Measurements from ENCODE around the gene ZNF644. TPM values are rescaled to one million over a fixed set of nuclear protein-coding genes. Genes with fewer than 3 reads are reported as not detected.

ZNF644 gene
- total and polyA plus RNA-seq, 11 donors, result 15.2 to 46.6 (median 31.4) TPM

DNA sequence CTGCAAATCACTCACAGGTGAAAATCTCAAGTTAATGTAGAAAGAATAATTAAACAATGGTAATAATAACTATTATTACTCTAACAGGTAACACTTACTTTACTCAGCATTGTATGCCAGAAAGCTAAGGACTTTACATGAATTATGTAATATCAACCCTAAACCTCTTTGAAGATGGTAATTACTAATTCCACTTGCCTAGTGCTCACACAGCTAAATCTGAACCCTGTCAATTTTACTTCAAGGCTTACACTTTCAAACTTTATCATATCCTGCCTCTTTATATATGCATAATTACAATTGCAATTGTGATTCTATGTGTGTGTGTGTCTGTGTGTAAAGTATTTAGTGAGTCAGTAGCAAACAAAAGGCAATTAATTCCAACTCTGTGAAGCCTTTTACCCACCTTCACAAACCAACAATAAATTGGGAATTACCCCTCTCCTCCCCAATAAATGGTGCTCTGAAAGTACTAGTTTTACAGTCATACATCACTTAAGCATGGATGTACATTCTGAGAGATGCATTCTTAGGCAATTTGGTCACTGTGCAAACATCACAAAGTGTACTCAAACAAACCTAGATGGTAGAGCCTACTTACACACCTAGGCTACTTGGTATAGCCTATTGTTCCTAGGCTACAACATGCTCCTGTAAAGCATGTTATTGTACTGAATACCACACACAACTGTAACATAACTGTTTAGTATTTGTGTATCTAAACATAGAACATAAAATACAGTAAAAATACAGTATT, 5.9 kb downstream of the ZNF644 start:
- intact Hi-C loops (cut with DNase I), result loop anchor here in 2 of 10 donors (5.0 kb wide), 1 partner anchor 164 kb away; no protein-coding TSS in a partner anchor
- H3K27me3 ChIP-seq, result no peaks in the 10 kb centered on the region
- H3K4me1 ChIP-seq, result peaks cover 7 to 88% (median 60%) of the 10 kb centered on the region in 12 donors
- DNase-seq (no peak), ATAC-seq (no peak)
- peaks cover 0 to 11% (median 0%) of the 10 kb centered on the region in 9 donors for H3K36me3 ChIP-seq
- no peaks in the 10 kb centered on the region for H3K9me3 ChIP-seq
- no peak overlapping the region for H3K27ac ChIP-seq
- no peak for TF ChIP-seq POLR2A (IDR thresholded peaks at IDR 0.05)
- TF ChIP-seq, protein P1, sequence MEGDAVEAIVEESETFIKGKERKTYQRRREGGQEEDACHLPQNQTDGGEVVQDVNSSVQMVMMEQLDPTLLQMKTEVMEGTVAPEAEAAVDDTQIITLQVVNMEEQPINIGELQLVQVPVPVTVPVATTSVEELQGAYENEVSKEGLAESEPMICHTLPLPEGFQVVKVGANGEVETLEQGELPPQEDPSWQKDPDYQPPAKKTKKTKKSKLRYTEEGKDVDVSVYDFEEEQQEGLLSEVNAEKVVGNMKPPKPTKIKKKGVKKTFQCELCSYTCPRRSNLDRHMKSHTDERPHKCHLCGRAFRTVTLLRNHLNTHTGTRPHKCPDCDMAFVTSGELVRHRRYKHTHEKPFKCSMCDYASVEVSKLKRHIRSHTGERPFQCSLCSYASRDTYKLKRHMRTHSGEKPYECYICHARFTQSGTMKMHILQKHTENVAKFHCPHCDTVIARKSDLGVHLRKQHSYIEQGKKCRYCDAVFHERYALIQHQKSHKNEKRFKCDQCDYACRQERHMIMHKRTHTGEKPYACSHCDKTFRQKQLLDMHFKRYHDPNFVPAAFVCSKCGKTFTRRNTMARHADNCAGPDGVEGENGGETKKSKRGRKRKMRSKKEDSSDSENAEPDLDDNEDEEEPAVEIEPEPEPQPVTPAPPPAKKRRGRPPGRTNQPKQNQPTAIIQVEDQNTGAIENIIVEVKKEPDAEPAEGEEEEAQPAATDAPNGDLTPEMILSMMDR (IDR thresholded peaks at IDR 0.05), result no peak
- H3K4me3 ChIP-seq, result no peak overlapping the region

GRCh38 chr1:91015358-91015780, 6.5 kb downstream of the ZNF644 start:
- peaks cover 7 to 89% (median 57%) of the 10 kb centered on the region in 12 donors for H3K4me1 ChIP-seq
- no peak for TF ChIP-seq POLR2A (IDR thresholded peaks at IDR 0.05)
- TF ChIP-seq, protein P1 (IDR thresholded peaks at IDR 0.05), result no peak
- intact Hi-C loops (cut with DNase I), result loop anchor here in 2 of 10 donors (5.0 kb wide), 1 partner anchor 163 kb away; no protein-coding TSS in a partner anchor
- peaks cover 0 to 11% (median 0%) of the 10 kb centered on the region in 9 donors for H3K36me3 ChIP-seq
- H3K9me3 ChIP-seq, result no peaks in the 10 kb centered on the region
- 79 to 83% (median 82%) methylated on average over 4 of the region's 4 CpGs for WGBS, 4 donors
- no peaks in the 10 kb centered on the region for H3K27me3 ChIP-seq
- DNase-seq, result no peak
- H3K4me3 ChIP-seq, result no peak overlapping the region
- no peak for ATAC-seq
- no peak overlapping the region for H3K27ac ChIP-seq

- no peak overlapping the region for H3K27ac ChIP-seq
- H3K4me3 ChIP-seq, result no peak overlapping the region
- intact Hi-C loops (cut with DNase I), result no loop called here
- peaks cover 7 to 89% (median 57%) of the 10 kb centered on the region in 12 donors for H3K4me1 ChIP-seq
- 83 to 98% (median 92%) methylated on average over 1 of the region's 1 CpG for WGBS, 4 donors
- H3K9me3 ChIP-seq, result no peaks in the 10 kb centered on the region
- peaks cover 0 to 5% (median 0%) of the 10 kb centered on the region in 9 donors for H3K36me3 ChIP-seq
- TF ChIP-seq POLR2A (IDR thresholded peaks at IDR 0.05), result no peak
- TF ChIP-seq, protein P1 (IDR thresholded peaks at IDR 0.05), result no peak
- DNase-seq (no peak), ATAC-seq (no peak)
- H3K27me3 ChIP-seq, result no peaks in the 10 kb centered on the region
Measured at GRCh38 chr1:91014475-91014874, 7.4 kb downstream of the ZNF644 start.

DNA sequence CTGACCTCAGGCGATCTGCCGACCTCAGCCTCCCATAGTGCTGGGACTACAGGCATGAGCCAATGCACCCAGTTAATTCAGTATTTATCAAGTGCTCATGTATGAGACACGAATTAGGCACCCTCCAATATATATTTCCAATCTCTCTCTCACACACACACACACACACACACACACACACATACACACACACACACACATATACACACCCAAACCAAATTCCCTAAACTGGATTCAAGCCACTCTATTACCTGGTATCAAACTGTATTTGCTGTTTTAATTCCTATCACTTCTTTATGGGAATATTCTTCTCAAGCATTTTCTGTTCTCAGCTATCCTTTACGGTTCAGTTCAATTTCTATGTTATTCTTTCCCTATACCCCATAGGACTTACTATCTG, 8.5 kb downstream of the ZNF644 start:
- H3K9me3 ChIP-seq, result no peaks in the 10 kb centered on the region
- no peak overlapping the region for H3K27ac ChIP-seq
- H3K36me3 ChIP-seq, result no peaks in the 10 kb centered on the region
- ATAC-seq, result no peak
- peaks cover 7 to 86% (median 55%) of the 10 kb centered on the region in 12 donors for H3K4me1 ChIP-seq
- WGBS, 4 donors, result 85 to 87% (median 86%) methylated on average over 4 of the region's 4 CpGs
- no peak overlapping the region for H3K4me3 ChIP-seq
- intact Hi-C loops (cut with DNase I), result no loop called here
- no peaks in the 10 kb centered on the region for H3K27me3 ChIP-seq
- TF ChIP-seq, protein P1 (IDR thresholded peaks at IDR 0.05), result no peak
- TF ChIP-seq POLR2A (IDR thresholded peaks at IDR 0.05), result no peak
- DNase-seq, result no peak

Measured in heart left ventricle (tissue), 16 donors.